Activated CD4-positive, CD25-positive, alpha-beta regulatory T cell treated with anti-CD3 and anti-CD28 coated beads, Interleukin-2, amount 50 U/mL, for 24 hours (primary cell): ENCODE measurements around the gene HUS1.
"Not testable (repeated sequence)": the region's sequence is repeated elsewhere in the genome, so short reads cannot be mapped to it uniquely, and the experiment has no call there.

Source experiments
- ATAC-seq, 2 donors: fragments of 150-1000 bp; cut with Tn5 transposase; one replicate each; pipeline ENCODE4 v1.10.0; 2021; ENCODE audit warnings: mild to moderate bottlenecking in 1 of 2, moderate library complexity in 1 of 2

HUS1 gene

DNA sequence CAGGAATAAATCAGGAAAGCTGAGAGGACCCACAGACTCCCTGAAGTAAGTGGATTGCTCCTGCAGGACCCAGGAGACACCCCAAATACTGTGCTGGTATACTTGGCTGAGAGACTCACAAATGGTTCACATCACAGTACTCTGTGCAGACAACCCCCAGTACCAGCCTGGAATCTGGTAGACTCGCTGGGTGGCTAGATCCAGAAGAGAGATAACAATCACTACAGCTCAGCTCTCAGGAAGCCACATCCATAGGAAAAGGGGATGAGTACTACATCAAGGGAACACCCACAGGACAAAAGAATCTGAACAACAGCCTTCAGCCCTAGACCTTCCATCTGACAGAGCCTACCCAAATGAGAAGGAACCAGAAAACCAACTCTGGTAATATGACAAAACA, 62.9 kb downstream of the HUS1 start:
- not testable (repeated sequence) for ATAC-seq

- ATAC-seq, result no peak
Measured at GRCh38 chr7:47915616-47915976, 63.8 kb downstream of the HUS1 start.

DNA sequence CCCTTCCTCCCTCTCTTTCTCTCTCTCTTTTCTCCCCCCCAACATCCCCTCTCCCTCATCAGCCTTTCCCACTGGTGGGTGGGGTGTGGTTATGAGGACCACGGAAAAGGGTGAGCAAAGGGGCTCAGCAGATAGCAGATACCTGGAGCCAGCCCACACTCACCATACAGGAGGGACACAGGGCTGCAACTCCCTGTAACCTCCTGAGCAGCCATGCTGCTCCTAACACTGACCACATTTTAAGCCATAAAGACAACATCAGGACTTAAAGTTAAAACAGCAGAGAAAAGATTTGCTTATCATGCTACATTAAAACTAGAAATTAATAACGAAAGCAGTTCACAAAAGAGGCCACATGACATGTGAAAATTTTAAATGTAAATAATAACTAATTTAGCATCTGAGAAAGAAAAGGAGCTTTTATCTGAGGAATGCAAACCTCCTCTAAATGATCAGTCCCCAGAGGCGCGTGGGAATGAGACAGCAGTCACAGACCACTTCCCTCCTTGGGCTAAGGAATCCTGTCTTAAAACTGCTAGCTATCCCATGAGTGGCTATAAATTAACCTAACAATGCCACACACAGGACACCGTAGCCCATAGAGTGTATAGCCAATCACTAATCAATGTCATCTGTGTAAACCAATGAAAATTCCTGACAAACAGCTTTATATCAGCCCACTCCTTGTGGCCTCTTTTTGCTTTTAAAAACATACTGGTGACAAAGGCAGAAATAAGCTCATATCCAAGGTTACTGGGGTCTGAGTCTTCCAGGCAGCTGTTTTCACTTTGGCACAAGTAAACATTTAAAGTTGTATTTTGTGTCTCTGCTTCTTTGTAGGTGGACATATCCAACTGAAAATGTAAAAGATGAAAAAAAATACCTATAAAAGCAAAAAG, 64.4 kb downstream of the HUS1 start:
- no peak for ATAC-seq
